Gastroesophageal sphincter (tissue), 4 donors: ENCODE data around the gene TARBP1. TPM values are rescaled to one million over a fixed set of nuclear protein-coding genes. Genes with fewer than 3 reads are reported as not detected.
"Not testable (repeated sequence)": the region's sequence is repeated elsewhere in the genome, so short reads cannot be mapped to it uniquely, and the experiment has no call there.

Experiments
- ATAC-seq: fragments of 150-250 bp; one replicate; pipeline ENCODE4 v1.9.1; 2016; ENCODE audit warnings: mild to moderate bottlenecking, moderate library complexity
- H3K27ac ChIP-seq, 4 donors: fragments of 200-600 bp; sonication (generic) in 3 of 4; 1 replicate in 3 of 4; 2 replicates in 1 of 4; pipeline ENCODE4 v1.5.1; 2016 to 2019
- H3K27me3 ChIP-seq: fragments of 200-600 bp; sonication (generic); one replicate; pipeline ENCODE4 v1.5.1; 2019
- H3K36me3 ChIP-seq, 2 donors: fragments of 200-600 bp; sonication (generic); one replicate each; pipeline ENCODE4 v1.5.1; 2019; ENCODE audit warnings: control low read depth in 1 of 2
- H3K4me1 ChIP-seq, 3 donors: fragments of 200-600 bp; sonication (generic); 1 replicate in 2 of 3; 2 replicates in 1 of 3; pipeline ENCODE4 v1.5.1; 2016 to 2019; ENCODE audit warnings: control low read depth in 2 of 3
- H3K4me3 ChIP-seq, 2 donors: fragments of 200-600 bp; sonication (generic); one replicate each; pipeline ENCODE4 v1.5.1; 2019; ENCODE audit warnings: mild to moderate bottlenecking in 1 of 2, moderate library complexity in 1 of 2
- H3K9me3 ChIP-seq, 3 donors: fragments of 200-600 bp; sonication (generic); one replicate each; pipeline ENCODE4 v1.5.1; 2017 to 2019; ENCODE audit warnings: control low read depth in 2 of 3
- CTCF ChIP-seq, 4 experiments: fragments of 200-600 bp in 2 of 4; fragments of 450-650 bp in 2 of 4; sonication (generic) in 1 of 4; IDR thresholded peaks; one replicate each; pipeline ENCODE4 v1.5.1; 2017 to 2019; ENCODE audit warnings: antibody characterized with exemption in 4 of 4, mild to moderate bottlenecking in 2 of 4, moderate library complexity in 2 of 4
- EP300 ChIP-seq: sonication (generic); formaldehyde crosslinking; IDR thresholded peaks from one replicate; pipeline ENCODE4 v1.6.1; 2017; ENCODE audit warnings: antibody characterized with exemption, mild to moderate bottlenecking
- POLR2A ChIP-seq, 2 donors: fragments of 450-650 bp; IDR thresholded peaks; one replicate each; pipeline ENCODE4 v1.6.1; 2017; ENCODE audit warnings: antibody characterized with exemption in 2 of 2, mild to moderate bottlenecking in 2 of 2, moderate library complexity in 1 of 2
- POLR2AphosphoS5 ChIP-seq: sonication (generic); formaldehyde crosslinking; IDR thresholded peaks from one replicate; pipeline ENCODE4 v1.6.1; 2017; ENCODE audit warnings: antibody characterized with exemption
- WGBS, 2 donors: methylation state at CpG; one replicate each; pipeline ENCODE4 v1.1.5; 2018; ENCODE audit warnings: low coverage in 1 of 2; 5-methylcytosine and 5-hydroxymethylcytosine counted together
- total RNA-seq, 4 donors: library from RNA; depleted of rRNA; stranded (reverse); fragments of >200 nt; gene quantifications; one replicate each; pipeline ENCODE4 v1.1.0, GENCODE V29; 2016

TARBP1 gene
- total RNA-seq, 4 donors from 2014 or later, result 6.7 to 9.6 (median 8.7) TPM

- Histone ChIP-seq H3K4me3 (no peak overlapping the region), H3K27me3 (no peaks in the 10 kb centered on the region), H3K4me1 (peaks cover 0 to 16% (median 0%) of the 10 kb centered on the region in 3 donors), H3K36me3 (peaks cover 0 to 9% of the 10 kb centered on the region in 2 donors), H3K27ac (peak overlapping the region in 2 of 4 donors; percentile 19 to 39), H3K9me3 (no peaks in the 10 kb centered on the region)
- TF ChIP-seq POLR2A (IDR thresholded peaks at IDR 0.05), result no peak
- TF ChIP-seq CTCF (IDR thresholded peaks at IDR 0.05), result no peak
- no peak for TF ChIP-seq POLR2AphosphoS5
- no peak for TF ChIP-seq EP300
- no peak for ATAC-seq
Observed at GRCh38 chr1:234400773-234401172, 78.2 kb downstream of the TARBP1 start.

- H3K27me3 ChIP-seq, H3K27ac ChIP-seq, ATAC-seq, H3K4me3 ChIP-seq, H3K9me3 ChIP-seq: not testable (repeated sequence)
- H3K4me1 ChIP-seq, result peaks cover 0 to 16% (median 0%) of the 10 kb centered on the region in 3 donors
- H3K36me3 ChIP-seq, result peaks cover 0 to 10% of the 10 kb centered on the region in 2 donors
- WGBS, 2 donors, result 74 to 96% methylated on average over 3 to 5 of the region's 6 CpGs
Observed at GRCh38 chr1:234399515-234399914, 79.5 kb downstream of the TARBP1 start.

- Histone ChIP-seq H3K4me1 (peaks cover 0 to 16% (median 0%) of the 10 kb centered on the region in 3 donors), H3K4me3 (no peak overlapping the region), H3K9me3 (no peaks in the 10 kb centered on the region), H3K27me3 (no peaks in the 10 kb centered on the region), H3K36me3 (peaks cover 0 to 16% of the 10 kb centered on the region in 2 donors), H3K27ac (no peak overlapping the region)
- ATAC-seq, result no peak
- 35 to 42% methylated on average over 8 of the region's 8 CpGs for WGBS, 2 donors
- no peak for TF ChIP-seq POLR2A (IDR thresholded peaks at IDR 0.05)
- no peak for TF ChIP-seq POLR2AphosphoS5
- TF ChIP-seq CTCF (IDR thresholded peaks at IDR 0.05), result no peak
- no peak for TF ChIP-seq EP300
Observed at GRCh38 chr1:234398849-234399381, 80.1 kb downstream of the TARBP1 start.

GRCh38 chr1:234397732-234398131 is 81.2 kb downstream of the TARBP1 start:
- Histone ChIP-seq H3K36me3 (peaks cover 0 to 25% of the 10 kb centered on the region in 2 donors), H3K27ac (no peak overlapping the region), H3K9me3 (no peaks in the 10 kb centered on the region), H3K4me3 (no peak overlapping the region), H3K27me3 (no peaks in the 10 kb centered on the region), H3K4me1 (peaks cover 0 to 16% (median 0%) of the 10 kb centered on the region in 3 donors)
- TF ChIP-seq POLR2AphosphoS5 (no peak), EP300 (no peak)
- 67% methylated on average over 3 of the region's 5 CpGs for WGBS, 2 donors
- no peak for ATAC-seq

- peaks cover 0 to 16% (median 0%) of the 10 kb centered on the region in 3 donors for H3K4me1 ChIP-seq
- H3K4me3 ChIP-seq, result no peak overlapping the region
- no peak overlapping the region for H3K27ac ChIP-seq
- ATAC-seq, result no peak
- H3K9me3 ChIP-seq, result no peaks in the 10 kb centered on the region
- WGBS, 2 donors, result 89 to 98% methylated on average over 5 to 6 of the region's 6 CpGs
- H3K27me3 ChIP-seq, result no peaks in the 10 kb centered on the region
- TF ChIP-seq POLR2AphosphoS5, result no peak
- TF ChIP-seq CTCF (IDR thresholded peaks at IDR 0.05), result no peak
- TF ChIP-seq EP300, result no peak
- TF ChIP-seq POLR2A (IDR thresholded peaks at IDR 0.05), result no peak
- peaks cover 0 to 34% of the 10 kb centered on the region in 2 donors for H3K36me3 ChIP-seq
Observed at GRCh38 chr1:234396871-234397270, 82.1 kb downstream of the TARBP1 start.

- Histone ChIP-seq H3K4me1 (peaks cover 0 to 10% (median 0%) of the 10 kb centered on the region in 3 donors), H3K27ac (no peak overlapping the region), H3K4me3 (no peak overlapping the region), H3K9me3 (no peaks in the 10 kb centered on the region), H3K36me3 (peaks cover 0 to 42% of the 10 kb centered on the region in 2 donors), H3K27me3 (no peaks in the 10 kb centered on the region)
- 88 to 92% methylated on average over 6 to 8 of the region's 8 CpGs for WGBS, 2 donors
- TF ChIP-seq CTCF (IDR thresholded peaks at IDR 0.05) (no peak), POLR2A (IDR thresholded peaks at IDR 0.05) (no peak), POLR2AphosphoS5 (no peak)
- no peak for ATAC-seq
Observed at GRCh38 chr1:234396092-234396491, 82.9 kb downstream of the TARBP1 start.
